ENCODE data around the gene ZNF543.
"Not testable (repeated sequence)": the region's sequence is repeated elsewhere in the genome, so short reads cannot be mapped to it uniquely, and the experiment has no call there.

Gene ZNF543

DNA sequence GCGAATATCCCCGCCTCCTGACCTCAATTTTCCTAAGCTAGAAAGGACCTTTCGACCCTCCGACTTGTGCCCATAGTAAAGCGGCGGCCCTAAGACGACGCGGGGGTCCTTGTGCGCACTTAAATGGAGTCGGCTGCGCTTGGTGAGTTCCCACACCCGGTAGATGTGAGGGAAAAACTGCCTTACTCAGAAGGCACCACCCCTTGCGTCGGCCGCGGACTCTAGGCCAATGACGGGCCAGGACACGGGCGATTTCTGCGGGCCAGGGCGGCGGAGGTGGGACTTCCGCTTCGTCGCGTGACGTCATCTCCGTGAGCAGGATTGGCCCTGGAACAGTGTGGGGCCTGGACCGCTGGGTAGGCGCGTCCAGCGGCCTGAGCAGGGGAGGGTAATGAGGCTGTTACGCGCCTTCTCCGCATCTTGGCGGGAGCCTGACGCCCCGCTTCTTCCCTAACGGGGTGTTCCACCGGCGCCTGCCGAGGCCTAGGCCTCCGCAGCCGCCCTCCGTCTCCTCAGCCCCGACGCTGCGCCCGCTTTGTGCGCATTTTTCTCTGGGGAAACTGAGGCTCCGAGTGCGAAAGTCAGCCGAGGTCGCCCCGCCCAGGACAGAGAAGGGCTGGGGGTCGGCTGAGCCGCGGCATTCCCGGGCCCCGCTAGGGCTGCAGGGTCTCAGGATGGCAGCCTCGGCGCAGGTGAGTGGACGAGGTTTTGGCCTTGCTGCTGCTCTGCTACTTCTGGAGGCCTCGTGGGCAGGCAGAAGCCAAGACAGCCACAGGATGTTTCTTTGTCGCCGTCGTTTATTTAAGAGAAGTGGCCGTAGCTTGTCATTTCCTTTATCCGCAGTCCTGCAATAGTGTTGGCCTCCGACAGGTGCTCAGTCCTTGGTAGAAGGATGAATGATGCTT lies at the start of gene ZNF543:
Gene ZNF543 (plus strand): TSS at position 293 of the 905 bp plus-strand sequence. CDS start 382 bp downstream, at position 675.
- DNase-seq (ENCODE audit: low spot score), result peak; percentile 100

DNA sequence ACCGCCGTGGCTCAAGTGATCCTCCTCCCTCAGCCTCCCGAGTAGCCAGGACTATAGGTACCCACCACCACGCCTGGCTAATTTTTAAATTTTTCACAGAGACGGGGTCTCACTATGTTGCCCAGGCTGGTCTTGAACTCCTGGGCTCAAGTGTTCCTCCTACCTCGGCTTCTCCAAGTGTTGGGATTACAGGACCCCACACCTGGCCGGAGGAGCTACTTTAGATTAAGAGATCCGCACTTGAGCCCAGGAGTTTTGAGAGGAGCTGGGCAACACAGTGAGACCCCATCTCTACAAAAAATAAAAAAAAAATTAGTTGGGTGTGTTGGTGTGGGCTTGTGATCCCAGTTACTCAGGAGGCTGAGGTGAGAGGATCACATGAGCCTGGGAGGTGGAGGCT lies 49.0 kb upstream of the ZNF543 start:
- no peak for DNase-seq (ENCODE audit: low spot score)

GRCh38 chr19:57273014-57273413 lies 47.3 kb upstream of the ZNF543 start:
- DNase-seq (ENCODE audit: low spot score), result no peak

DNA sequence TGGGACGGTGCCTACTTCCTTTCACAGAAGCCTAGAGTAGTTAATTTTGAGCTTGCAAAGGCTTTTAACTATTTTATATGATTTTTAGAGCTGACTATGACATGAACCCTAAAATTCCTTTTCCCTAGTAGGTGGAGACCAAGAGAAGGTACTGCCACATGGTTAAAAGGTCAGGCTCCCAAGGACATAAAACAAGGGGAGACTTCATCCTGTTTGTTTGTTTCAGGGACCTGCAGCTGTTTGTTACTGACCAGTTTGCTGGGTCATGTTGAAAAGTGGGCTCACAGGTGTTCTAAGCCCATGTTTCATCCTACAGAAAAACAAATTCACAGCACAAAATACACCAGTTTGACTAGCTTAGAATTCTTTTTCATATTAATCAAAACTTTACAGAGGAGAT lies 43.8 kb upstream of the ZNF543 start:
- DNase-seq (ENCODE audit: low spot score), result no peak

- not testable (repeated sequence) for DNase-seq (ENCODE audit: low spot score)
Measured at GRCh38 chr19:57278481-57278880, 41.8 kb upstream of the ZNF543 start.

GRCh38 chr19:57279418-57280164 lies 40.7 kb upstream of the ZNF543 start:
- DNase-seq (ENCODE audit: low spot score), result peak; percentile 95

DNA sequence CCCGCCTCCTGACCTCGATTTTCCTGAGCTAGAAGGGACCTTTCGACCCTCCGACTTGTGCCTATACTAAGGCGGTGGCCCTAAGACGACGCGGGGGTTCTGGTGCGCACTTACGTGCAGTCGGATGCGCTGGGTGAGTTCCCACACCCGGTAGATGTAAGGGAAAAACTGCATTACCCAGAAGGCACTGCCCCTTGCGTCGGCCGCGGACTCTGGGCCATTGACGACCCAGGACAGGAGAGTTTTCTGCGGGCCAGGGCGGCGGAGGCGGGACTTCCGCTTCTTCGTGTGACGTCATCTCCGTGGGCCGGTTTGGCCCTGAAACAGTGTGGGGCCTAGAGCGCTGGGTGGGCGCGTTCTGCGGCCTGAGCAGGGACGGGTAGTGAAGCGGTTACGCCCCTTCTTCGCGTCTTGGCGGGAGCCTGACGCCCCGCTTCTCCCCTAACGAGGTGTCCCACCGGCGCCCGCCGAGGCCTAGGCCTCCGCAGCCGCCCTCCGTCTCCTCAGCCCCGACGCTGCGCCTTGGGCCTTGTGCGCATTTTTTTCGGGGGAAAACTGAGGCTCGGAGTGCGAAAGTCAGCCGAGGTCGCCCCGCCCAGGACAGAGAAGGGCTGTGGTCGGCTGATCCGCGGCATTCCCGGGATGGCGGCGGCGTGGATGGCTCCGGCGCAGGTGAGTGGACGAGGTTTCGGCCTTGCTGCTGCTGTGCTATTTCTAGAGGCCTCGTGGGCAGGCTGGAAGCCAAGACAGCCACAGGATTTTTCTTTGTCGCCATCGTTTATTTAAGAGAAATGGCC lies 39.9 kb upstream of the ZNF543 start, which contains the start of gene ZNF460:
Gene ZNF460 (plus strand): TSS at position 321 of the 797 bp plus-strand sequence. CDS start 322 bp downstream, at position 643.
- peak; percentile 100 for DNase-seq (ENCODE audit: low spot score)

DNA sequence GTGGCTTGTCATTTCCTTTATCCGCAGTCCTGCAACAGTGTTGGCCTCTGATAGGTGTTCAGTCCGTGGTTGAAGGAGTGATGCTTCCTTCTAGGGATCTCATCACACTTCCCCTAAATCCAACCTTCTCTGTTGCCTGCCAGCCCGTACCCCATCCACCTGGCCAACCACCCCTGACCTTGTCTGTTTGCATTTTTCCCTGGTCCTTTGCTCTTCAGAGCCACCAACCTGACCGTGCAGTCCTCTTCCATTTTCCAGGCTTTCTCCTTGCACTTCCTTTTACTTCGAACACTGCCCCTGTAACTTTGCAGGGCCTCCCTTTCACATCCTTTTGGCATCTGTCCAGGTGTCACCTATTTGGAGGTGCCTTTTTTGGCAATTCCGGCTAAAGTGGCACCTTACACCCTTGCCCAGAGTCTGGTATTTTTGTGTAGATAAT lies 39.3 kb upstream of the ZNF543 start:
- no peak for DNase-seq (ENCODE audit: low spot score)

- no peak for DNase-seq (ENCODE audit: low spot score)
Measured at GRCh38 chr19:57282011-57282643, 38.1 kb upstream of the ZNF543 start.

- DNase-seq (ENCODE audit: low spot score), result no peak
Measured at GRCh38 chr19:57288373-57288772, 31.9 kb upstream of the ZNF543 start.

- DNase-seq (ENCODE audit: low spot score), result no peak
Measured at GRCh38 chr19:57290970-57291369, 29.3 kb upstream of the ZNF543 start.

DNA sequence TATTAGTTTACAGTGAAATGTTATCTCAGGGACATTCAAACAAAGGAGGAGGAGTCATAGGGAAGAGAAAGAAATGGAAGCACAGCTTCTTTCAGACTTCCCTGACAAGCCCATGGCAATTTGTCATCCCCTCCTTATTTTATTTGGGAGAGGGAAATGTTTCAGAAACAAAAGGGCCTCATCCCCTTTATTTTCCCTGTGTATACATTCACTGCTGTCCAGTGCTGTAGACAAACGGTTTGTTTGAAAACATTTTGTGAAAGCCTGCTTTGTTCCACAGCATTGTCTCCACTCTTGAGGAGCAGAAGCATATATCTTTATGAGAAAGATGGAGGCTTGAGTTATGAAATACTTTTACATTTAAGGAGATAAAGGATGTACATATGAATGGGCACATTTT lies 27.7 kb upstream of the ZNF543 start:
- no peak for DNase-seq (ENCODE audit: low spot score)

DNA sequence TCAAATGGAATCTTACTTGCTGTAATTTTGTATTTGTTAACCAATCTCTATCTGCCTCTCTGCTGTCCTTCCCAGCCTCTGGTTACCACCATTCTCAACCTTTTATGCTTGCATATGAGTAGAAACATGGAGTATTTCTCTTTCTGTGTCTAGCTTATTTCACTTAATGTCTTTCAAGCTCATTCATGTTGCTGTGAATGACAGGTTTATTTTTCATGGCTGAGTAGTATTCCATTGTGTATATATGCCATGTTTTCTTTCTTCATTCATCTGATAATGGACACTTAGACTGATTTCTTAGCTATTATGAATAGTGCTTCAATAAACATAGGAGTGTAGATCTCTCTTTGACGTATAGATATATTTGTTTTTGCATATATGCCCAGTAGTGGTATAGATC lies 26.6 kb upstream of the ZNF543 start:
- DNase-seq (ENCODE audit: low spot score), result no peak

DNA sequence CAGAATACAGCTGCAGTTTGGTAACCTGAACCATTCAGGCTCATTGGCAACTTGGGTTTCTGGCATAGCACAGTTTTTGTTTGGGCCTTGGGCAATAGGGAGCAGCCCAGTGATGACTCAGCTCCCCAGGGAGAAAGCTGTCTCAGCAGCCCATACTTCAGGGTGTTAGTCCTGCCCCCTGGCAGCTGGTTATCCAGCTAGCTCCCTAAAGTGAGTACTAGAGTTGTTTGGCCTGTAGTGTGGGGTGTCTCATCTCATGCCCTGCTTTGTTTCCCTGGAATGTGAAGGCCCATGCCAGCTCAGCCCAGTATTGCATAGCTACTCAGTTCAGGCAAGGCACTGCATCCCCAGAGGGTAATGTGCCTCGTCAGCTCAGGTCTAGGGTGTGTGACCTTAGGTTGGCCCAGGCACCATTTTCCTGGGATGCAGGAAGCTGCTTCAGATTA lies 18.2 kb upstream of the ZNF543 start:
- DNase-seq (ENCODE audit: low spot score), result no peak

- DNase-seq (ENCODE audit: low spot score), result peak; percentile 21
Measured at GRCh38 chr19:57302727-57303401, 17.4 kb upstream of the ZNF543 start.

DNA sequence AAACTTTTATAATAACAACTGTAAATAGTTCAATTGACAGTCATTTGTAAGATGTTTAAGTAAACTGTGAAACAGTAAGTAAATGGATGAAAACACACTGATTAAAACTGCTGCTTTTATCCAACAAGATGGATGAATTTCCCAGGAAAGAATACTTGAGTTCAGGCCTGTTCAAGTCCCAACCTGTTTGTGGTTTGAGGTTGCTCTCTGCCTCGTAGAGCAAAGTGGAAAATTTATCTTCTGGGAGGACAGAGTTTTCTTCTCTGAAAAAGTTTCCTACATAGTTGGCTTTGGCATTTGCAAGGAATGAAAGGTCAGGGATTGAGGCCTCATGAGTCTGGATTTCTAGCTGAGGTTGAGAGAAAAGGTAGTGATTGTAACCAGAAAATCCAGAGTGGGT lies 15.2 kb upstream of the ZNF543 start:
- DNase-seq (ENCODE audit: low spot score), result no peak

DNA sequence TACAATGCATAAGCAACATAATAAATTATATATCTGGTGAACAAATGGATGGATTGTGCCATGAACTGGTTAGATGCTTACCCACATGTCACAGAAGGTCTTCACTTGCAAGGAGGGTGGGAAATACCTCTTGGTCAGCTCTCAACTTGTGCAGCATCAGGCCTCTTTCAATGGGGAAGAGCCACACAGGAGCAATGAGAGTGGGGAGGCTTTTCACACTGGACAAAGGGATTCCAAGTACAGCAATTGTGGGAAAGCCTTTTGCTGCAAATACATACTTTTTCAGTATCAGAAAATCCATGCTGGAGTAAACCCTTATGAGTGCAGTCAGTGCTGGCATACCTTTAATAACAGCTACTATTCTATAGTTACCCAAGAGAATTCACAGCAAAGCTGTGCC lies 11.8 kb upstream of the ZNF543 start:
- DNase-seq (ENCODE audit: low spot score), result no peak

GRCh38 chr19:57310792-57311191 lies 9.5 kb upstream of the ZNF543 start:
- DNase-seq (ENCODE audit: low spot score), result no peak

- no peak for DNase-seq (ENCODE audit: low spot score)
Measured at GRCh38 chr19:57314146-57314545, 6.1 kb upstream of the ZNF543 start.

- DNase-seq (ENCODE audit: low spot score), result peak; percentile 48
Measured at GRCh38 chr19:57317503-57317902, 2.8 kb upstream of the ZNF543 start.

DNA sequence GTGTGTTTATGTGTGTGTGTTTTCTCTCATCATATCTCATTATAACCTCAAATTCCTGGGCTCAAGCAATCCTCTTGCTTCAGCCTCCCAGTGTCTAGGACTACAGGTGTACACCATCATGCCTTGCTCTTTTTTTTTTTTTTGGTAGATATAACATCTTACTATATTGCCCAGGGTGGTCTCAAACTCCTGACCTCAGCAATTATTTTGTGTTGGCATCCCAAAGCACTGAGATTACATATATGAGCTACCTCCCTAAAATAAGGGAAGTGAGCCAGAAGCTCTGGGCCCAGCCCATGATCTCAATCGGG lies 448 bp upstream of the ZNF543 start:
- no peak for DNase-seq (ENCODE audit: low spot score)
